Activated naive CD8-positive, alpha-beta T cell treated with anti-CD3 and anti-CD28 coated beads for 36 hours (primary cell): Measurements from ENCODE around the gene LHFPL3. TPM values are rescaled to one million over a fixed set of nuclear protein-coding genes. Genes with fewer than 3 reads are reported as not detected.

Experiments
- DNase-seq: peaks from one replicate; pipeline ENCODE4 v3.0.0; 2021
- H3K27ac Mint-ChIP-seq: one replicate; pipeline ENCODE4 v1.8.0; 2022; ENCODE audit warnings: mild to moderate bottlenecking, moderate library complexity, mixed read lengths
- H3K27me3 Mint-ChIP-seq: one replicate; pipeline ENCODE4 v1.8.0; 2022; ENCODE audit warnings: mild to moderate bottlenecking, mixed read lengths
- H3K36me3 Mint-ChIP-seq: one replicate; pipeline ENCODE4 v1.8.0; 2021; ENCODE audit warnings: mild to moderate bottlenecking, mixed read lengths
- H3K4me1 Mint-ChIP-seq: one replicate; pipeline ENCODE4 v1.8.0; 2021; ENCODE audit warnings: mixed read lengths
- H3K4me3 Mint-ChIP-seq: one replicate; pipeline ENCODE4 v1.8.0; 2022; ENCODE audit warnings: mild to moderate bottlenecking, moderate library complexity, mixed read lengths
- H3K9me3 Mint-ChIP-seq: one replicate; pipeline ENCODE4 v1.8.0; 2022; ENCODE audit warnings: mixed read lengths
- total RNA-seq, 2 experiments: library from RNA; stranded (reverse); gene quantifications; one replicate each; pipeline ENCODE4 v1.2.3, GENCODE V29; 2021

Gene LHFPL3
- total RNA-seq, 2 experiments from 2014 or later = not detected

DNA sequence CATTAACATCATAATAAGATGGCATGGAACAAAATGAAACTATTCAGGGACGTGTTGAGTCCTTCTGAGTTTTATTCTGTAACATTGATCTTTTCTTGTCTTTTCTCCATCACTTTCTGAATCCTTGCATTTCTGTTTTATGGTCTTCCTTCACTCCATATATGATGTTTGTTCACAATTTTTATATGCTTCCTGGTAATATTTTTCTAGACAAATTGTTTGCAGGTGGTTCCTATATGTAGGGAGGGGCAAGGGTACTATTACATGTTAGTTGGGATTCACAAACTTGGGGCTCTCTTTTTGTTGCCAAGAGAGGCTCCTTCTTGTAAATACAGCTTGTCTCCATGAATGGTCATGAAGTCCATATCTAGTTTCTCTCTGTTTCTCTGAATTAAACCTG lies 159.2 kb downstream of the LHFPL3 start:
- DNase-seq = no peak
- Mint-ChIP-seq H3K4me1 (no peaks in the 10 kb centered on the region), H3K27me3 (peaks cover 13% of the 10 kb centered on the region), H3K36me3 (no peaks in the 10 kb centered on the region), H3K27ac (no peak overlapping the region), H3K4me3 (no peak overlapping the region), H3K9me3 (no peaks in the 10 kb centered on the region)

DNA sequence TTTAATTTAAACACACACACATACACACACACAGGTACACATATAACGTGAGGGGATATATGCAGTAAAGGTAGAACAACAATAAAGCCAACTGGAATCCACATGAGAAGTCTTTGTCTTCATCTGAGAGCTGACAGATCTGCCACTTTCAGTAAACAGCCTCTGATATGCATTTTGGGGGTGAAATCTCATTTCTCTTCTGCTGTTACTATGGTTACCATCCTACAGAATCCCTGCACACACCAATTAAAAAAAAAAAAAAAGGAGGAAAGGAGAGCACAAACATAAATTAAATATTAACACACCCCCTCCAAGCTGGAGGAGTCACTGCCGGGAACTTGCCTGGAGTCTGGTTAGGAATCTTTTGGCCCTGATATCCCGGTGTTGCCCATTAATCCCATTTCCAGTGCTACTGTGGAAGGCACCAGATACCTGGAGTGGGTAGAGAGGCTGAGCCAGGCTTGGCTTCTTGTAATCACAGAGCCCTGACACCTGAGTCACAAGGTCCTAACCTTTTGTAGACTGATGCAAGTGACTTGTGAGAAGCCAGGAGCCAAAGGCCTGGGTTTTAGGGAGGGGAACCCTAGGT lies 169.1 kb downstream of the LHFPL3 start:
- Mint-ChIP-seq H3K4me3 (no peak overlapping the region), H3K27me3 (peaks cover 5% of the 10 kb centered on the region), H3K36me3 (no peaks in the 10 kb centered on the region), H3K27ac (no peak overlapping the region), H3K9me3 (no peaks in the 10 kb centered on the region), H3K4me1 (no peaks in the 10 kb centered on the region)
- no peak for DNase-seq

DNA sequence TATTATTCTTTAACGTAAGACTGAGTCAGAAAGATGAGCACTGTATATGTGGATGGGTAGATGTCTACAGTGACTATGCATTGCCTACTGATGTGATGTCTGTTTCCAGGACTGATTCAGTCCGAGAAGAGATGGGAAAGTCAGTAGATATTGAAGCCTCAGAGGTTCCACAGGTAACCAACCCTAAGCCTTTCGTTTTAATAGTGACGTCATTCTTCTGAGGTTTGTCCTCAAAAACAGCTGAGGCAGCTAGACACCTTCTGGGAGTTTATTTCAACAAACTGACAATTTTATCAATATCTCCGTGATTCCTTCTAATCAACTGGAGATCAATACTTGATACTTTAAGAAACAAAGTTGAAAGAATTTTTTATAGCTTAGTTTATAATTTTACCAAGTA lies 171.6 kb downstream of the LHFPL3 start:
- Mint-ChIP-seq H3K9me3 (no peaks in the 10 kb centered on the region), H3K4me3 (no peak overlapping the region), H3K4me1 (no peaks in the 10 kb centered on the region), H3K36me3 (no peaks in the 10 kb centered on the region), H3K27ac (no peak overlapping the region), H3K27me3 (peaks cover under 1% of the 10 kb centered on the region)
- no peak for DNase-seq

DNA sequence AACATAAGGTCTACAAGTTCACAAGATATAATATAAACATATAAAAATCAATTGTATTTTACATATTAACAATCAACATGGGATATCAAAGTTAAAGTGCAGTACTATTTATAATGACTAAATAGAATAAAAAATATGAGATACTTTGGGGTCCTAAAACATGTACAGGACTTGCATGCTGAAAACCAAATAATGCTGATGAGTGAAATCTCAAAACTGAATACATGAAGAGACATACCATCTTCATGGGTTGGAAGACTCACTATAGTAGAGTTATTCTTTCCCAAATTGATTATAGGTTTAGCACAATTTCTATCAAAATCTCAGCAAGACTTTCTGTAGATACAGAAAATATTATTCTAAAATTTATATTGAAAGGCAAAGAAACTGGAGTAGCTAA lies 181.5 kb downstream of the LHFPL3 start:
- no peak for DNase-seq
- H3K27me3 Mint-ChIP-seq = peaks cover 9% of the 10 kb centered on the region
- H3K27ac Mint-ChIP-seq = no peak overlapping the region
- H3K4me3 Mint-ChIP-seq = no peak overlapping the region
- no peaks in the 10 kb centered on the region for H3K36me3 Mint-ChIP-seq
- H3K4me1 Mint-ChIP-seq = no peaks in the 10 kb centered on the region
- H3K9me3 Mint-ChIP-seq = no peaks in the 10 kb centered on the region

DNA sequence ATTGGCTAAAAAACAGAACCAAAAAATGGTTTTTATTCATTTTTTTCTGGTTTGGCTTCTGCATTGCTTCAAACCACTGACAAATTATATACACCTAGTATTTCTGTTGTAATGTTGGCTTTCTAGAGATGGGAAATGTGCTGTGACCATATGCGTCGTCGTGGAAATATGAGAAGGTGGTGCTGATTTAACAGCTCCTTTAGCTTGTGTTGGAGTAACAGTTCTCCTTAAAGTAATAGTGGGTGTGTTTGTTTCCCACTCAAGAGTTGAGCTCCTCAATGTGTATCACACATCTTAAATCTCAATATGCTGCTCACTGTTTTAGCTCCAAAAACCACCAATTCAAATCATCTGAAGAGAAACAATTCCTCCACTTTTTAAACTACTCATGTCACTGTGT lies 196.4 kb downstream of the LHFPL3 start:
- no peak overlapping the region for H3K4me3 Mint-ChIP-seq
- no peaks in the 10 kb centered on the region for H3K36me3 Mint-ChIP-seq
- no peak for DNase-seq
- H3K27me3 Mint-ChIP-seq = no peaks in the 10 kb centered on the region
- no peaks in the 10 kb centered on the region for H3K4me1 Mint-ChIP-seq
- no peaks in the 10 kb centered on the region for H3K9me3 Mint-ChIP-seq
- no peak overlapping the region for H3K27ac Mint-ChIP-seq

DNA sequence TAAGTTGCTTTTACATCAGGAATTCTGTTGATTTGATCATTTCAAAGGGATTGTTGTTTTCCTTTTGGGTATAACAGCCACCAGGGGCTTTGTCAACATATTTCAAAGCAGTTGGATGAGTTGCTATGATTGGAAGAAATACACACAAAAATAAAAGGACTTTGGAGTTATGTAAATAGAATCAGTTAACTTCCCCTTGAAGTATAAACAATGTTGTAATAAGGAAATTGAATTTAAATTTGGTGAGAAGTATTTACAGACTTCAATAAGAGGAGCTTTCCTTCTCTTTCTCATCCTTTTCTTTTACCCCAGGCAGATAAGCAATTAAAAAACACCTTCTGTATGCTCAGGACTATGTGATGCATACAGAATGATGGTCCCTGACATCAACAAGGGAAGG lies 199.7 kb downstream of the LHFPL3 start:
- H3K27ac Mint-ChIP-seq = no peak overlapping the region
- no peaks in the 10 kb centered on the region for H3K27me3 Mint-ChIP-seq
- no peaks in the 10 kb centered on the region for H3K4me1 Mint-ChIP-seq
- no peaks in the 10 kb centered on the region for H3K36me3 Mint-ChIP-seq
- H3K9me3 Mint-ChIP-seq = no peaks in the 10 kb centered on the region
- no peak overlapping the region for H3K4me3 Mint-ChIP-seq
- DNase-seq = no peak

DNA sequence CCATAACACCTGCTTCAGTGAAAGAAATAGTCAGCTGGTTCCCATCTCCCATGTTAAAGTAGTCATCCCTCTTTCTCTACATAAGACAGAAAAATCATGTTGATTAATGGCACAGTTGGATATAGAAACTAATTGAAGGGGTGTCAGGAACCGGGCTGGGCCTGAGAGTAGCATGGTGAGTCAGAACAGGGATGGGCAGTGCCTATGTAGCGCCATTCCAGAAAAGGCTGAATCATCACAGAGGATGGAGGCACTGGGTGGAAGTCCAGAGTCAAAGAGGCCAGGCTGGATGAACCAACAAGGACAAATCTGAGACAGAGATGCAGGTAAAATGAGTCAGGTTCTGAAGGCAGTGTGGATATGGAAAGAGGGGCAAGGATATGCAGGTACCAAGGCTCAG lies 201.2 kb downstream of the LHFPL3 start:
- H3K4me1 Mint-ChIP-seq = no peaks in the 10 kb centered on the region
- no peak for DNase-seq
- H3K36me3 Mint-ChIP-seq = no peaks in the 10 kb centered on the region
- no peak overlapping the region for H3K4me3 Mint-ChIP-seq
- no peaks in the 10 kb centered on the region for H3K9me3 Mint-ChIP-seq
- H3K27ac Mint-ChIP-seq = no peak overlapping the region
- H3K27me3 Mint-ChIP-seq = no peaks in the 10 kb centered on the region

DNA sequence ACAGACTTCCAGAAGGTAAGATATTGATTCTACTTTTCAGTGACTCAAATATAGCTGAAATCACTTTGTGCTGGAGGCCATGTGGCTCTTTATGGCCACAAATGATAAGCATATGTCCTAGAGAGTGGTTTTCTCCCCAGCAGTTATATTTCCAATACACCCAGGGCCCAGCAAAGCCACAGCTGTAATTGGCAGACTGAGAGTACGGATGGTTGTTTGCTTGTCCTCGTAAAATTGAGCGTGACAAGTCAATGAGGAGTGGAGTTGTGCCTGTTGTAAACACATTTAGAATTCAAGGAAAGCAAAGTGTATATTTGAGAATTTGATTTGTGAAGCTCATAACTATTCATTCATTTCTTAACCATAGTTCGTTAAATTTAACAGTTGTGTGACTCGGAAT lies 201.8 kb downstream of the LHFPL3 start:
- no peak for DNase-seq
- no peak overlapping the region for H3K4me3 Mint-ChIP-seq
- no peaks in the 10 kb centered on the region for H3K36me3 Mint-ChIP-seq
- no peaks in the 10 kb centered on the region for H3K27me3 Mint-ChIP-seq
- no peaks in the 10 kb centered on the region for H3K4me1 Mint-ChIP-seq
- H3K27ac Mint-ChIP-seq = no peak overlapping the region
- no peaks in the 10 kb centered on the region for H3K9me3 Mint-ChIP-seq

DNA sequence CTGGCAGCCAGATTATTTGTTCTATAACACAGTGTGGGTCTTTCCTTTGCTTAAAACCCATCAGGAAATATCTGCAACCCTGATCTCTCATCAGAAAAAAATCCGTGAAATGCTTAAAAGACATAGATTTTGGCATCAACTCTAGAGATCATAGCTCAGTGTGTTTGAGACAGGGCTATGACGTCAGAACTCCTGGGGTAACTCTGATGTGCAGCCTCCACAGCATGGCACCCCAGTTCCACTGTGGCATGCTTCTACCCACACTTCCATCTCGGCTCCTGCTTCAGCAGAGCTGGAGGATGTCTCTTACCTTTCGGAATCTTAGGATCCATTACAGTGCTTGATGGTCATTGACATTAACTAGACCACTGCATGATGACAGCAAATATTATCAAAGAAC lies 205.7 kb downstream of the LHFPL3 start:
- Mint-ChIP-seq H3K27me3 (no peaks in the 10 kb centered on the region), H3K4me1 (no peaks in the 10 kb centered on the region), H3K36me3 (no peaks in the 10 kb centered on the region), H3K27ac (no peak overlapping the region), H3K4me3 (no peak overlapping the region), H3K9me3 (no peaks in the 10 kb centered on the region)
- DNase-seq = no peak

DNA sequence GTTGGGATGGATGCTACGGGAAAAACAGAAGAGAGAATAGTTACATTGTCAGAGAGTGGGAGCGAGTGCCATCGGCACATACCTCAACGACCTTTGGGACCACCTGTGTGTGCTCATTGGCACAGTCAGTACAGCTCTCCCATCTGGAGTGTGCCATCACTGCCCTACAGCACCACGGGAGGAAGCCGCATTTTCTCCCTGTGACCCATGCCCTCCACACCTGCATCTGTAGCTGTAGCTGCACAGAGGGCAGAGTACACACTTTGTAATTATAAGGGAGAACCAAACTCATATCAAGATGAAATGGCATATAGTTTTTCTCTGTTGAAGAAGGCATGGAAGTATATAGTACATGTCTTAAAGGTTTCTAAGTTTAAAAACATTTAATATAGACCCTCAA lies 207.4 kb downstream of the LHFPL3 start:
- Mint-ChIP-seq H3K4me1 (no peaks in the 10 kb centered on the region), H3K9me3 (no peaks in the 10 kb centered on the region), H3K27ac (no peak overlapping the region), H3K36me3 (no peaks in the 10 kb centered on the region), H3K4me3 (no peak overlapping the region), H3K27me3 (no peaks in the 10 kb centered on the region)
- no peak for DNase-seq

DNA sequence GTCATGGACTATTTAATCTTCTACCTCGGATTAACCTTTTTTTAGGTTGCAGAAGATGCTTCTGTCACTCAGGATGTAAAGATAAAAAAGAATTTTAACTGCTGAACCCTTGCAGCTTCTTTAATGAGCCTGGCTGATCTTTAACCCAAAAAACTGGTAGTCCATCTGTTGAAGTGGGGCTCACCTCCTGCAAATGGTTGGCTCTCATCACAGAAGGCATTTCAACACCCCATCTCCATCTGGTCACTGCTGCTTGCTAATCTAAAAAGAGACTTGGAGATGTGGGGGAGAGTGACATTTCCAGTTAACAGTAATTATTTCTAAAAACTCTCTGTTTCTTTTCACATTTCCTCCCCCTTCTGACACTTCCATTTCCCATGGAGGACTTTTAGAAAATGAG lies 208.6 kb downstream of the LHFPL3 start:
- Mint-ChIP-seq H3K27ac (no peak overlapping the region), H3K9me3 (no peaks in the 10 kb centered on the region), H3K27me3 (no peaks in the 10 kb centered on the region), H3K4me1 (no peaks in the 10 kb centered on the region), H3K36me3 (no peaks in the 10 kb centered on the region), H3K4me3 (no peak overlapping the region)
- DNase-seq = no peak

DNA sequence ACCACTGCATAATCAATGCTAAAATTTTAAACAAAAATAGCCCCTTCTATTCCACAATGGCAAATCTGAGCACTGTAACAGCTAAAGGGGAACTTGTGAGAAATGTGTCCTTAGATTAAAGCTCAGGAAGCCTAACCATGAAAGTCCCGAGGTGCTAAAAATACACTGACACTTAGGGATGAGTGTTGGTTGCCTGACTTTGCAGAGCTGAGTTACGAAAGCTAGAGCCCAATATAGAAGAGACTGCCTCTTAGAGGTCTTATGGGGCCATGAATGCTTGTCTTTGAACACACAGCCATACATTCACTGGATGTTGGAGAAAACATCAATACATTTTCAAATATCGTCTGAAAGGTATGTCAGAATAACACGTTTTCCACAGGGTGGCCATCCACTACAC lies 209.7 kb downstream of the LHFPL3 start:
- Mint-ChIP-seq H3K36me3 (no peaks in the 10 kb centered on the region), H3K4me3 (no peak overlapping the region), H3K9me3 (peaks cover 2% of the 10 kb centered on the region), H3K27me3 (no peaks in the 10 kb centered on the region), H3K4me1 (no peaks in the 10 kb centered on the region), H3K27ac (no peak overlapping the region)
- no peak for DNase-seq

DNA sequence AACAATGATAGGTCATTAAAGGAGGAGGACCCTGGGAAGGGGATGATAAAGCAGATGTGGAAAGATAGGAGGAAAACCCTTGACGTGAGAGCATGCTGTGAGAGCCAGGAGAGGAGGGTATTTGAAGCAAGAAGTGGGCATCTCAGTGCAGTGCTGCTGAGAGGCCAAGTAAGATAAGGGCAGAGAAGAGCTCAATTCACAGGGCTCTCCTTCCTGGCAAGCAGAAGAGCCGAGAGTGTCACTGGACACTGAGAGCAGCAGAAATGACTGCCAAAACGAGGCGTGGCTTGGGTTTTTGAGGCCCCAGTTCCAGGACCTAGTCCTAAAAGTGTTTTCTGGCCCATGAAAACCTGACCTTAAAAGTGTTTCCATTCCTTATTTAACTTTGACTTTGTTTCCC lies 213.5 kb downstream of the LHFPL3 start:
- no peak overlapping the region for H3K4me3 Mint-ChIP-seq
- H3K36me3 Mint-ChIP-seq = no peaks in the 10 kb centered on the region
- H3K27ac Mint-ChIP-seq = no peak overlapping the region
- DNase-seq = no peak
- H3K9me3 Mint-ChIP-seq = peaks cover 2% of the 10 kb centered on the region
- no peaks in the 10 kb centered on the region for H3K4me1 Mint-ChIP-seq
- no peaks in the 10 kb centered on the region for H3K27me3 Mint-ChIP-seq

DNA sequence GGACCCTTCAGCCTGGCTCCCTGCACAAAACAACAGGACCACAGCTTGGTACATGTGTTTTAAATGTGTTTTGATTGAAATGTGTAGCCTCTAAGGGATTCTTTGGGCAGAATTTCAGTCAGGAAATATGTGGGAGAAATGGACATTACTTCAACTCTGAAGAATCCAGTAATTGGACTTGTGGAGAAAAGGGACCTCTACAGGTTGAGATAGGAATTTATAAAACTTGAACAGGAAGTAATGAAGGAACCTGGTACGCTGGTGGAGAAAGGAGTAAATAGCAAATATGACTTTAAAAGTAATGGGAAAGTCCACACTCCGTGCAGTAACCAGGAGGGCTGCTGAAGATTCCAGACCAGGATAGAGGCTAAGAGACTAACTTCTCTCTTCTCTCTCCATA lies 220.5 kb downstream of the LHFPL3 start:
- no peak for DNase-seq
- Mint-ChIP-seq H3K36me3 (no peaks in the 10 kb centered on the region), H3K27ac (no peak overlapping the region), H3K4me3 (no peak overlapping the region), H3K27me3 (no peaks in the 10 kb centered on the region), H3K4me1 (no peaks in the 10 kb centered on the region), H3K9me3 (no peaks in the 10 kb centered on the region)

DNA sequence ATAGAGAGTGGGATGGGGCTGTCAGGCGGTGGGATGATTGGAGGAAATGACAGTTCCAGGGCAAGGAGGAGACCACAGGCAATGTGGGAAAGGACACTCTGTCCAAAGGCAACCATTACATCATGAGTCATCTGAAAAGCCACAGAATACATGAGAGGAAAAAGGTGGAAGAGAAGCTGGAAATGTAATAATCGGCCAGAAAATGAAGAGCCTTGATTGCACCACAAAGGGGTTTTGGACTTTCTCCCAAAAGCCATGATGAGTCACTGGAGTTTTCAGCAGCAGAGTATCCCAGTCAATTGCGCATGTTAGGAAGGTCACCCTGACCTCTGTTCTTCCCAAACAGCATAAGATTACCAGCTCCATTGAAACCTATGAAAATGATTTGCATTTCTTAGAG lies 222.0 kb downstream of the LHFPL3 start:
- DNase-seq = no peak
- Mint-ChIP-seq H3K9me3 (no peaks in the 10 kb centered on the region), H3K4me3 (no peak overlapping the region), H3K4me1 (no peaks in the 10 kb centered on the region), H3K36me3 (no peaks in the 10 kb centered on the region), H3K27ac (no peak overlapping the region), H3K27me3 (no peaks in the 10 kb centered on the region)

DNA sequence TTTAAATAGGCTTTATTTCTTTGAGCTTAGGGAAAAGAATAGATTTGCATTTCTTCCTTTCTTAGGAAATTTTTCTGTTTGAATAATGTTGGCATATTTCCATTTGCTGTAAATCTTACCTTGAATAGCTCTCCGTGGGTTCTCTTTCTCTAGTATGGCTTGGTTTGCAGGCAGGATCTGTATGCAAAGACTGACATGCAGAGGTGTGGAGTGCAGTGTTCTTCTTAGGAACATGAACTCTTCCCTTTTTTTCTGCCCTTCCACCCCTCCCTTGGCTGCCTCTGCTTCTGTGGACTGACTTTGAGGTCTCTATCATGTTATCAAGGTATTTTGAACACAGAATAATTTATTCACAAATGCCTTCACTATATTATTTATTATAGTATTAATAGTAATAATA lies 222.8 kb downstream of the LHFPL3 start:
- no peak for DNase-seq
- H3K9me3 Mint-ChIP-seq = peaks cover 6% of the 10 kb centered on the region
- no peaks in the 10 kb centered on the region for H3K27me3 Mint-ChIP-seq
- H3K36me3 Mint-ChIP-seq = no peaks in the 10 kb centered on the region
- no peak overlapping the region for H3K27ac Mint-ChIP-seq
- no peaks in the 10 kb centered on the region for H3K4me1 Mint-ChIP-seq
- no peak overlapping the region for H3K4me3 Mint-ChIP-seq

DNA sequence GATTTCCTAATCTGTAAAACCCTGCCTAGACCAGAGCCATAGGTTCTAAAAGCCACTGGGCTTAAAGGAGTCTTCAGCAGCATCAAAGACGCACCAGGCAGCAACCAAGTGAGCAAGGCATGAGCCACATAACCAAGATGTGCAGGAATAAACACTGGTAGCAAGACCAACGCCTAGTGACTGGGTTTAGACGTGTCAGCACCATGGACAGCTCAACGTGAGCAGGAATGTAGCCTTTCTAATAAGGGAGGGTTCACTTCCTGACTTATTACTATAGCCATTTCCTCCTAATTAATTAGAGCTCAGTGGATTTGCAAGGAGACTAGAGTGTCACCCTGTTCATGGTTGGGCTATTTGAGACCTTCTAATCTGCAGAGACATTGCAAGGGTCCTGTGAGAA lies 223.7 kb downstream of the LHFPL3 start:
- H3K4me1 Mint-ChIP-seq = no peaks in the 10 kb centered on the region
- peaks cover 8% of the 10 kb centered on the region for H3K9me3 Mint-ChIP-seq
- no peaks in the 10 kb centered on the region for H3K27me3 Mint-ChIP-seq
- no peak overlapping the region for H3K4me3 Mint-ChIP-seq
- no peaks in the 10 kb centered on the region for H3K36me3 Mint-ChIP-seq
- H3K27ac Mint-ChIP-seq = no peak overlapping the region
- peak; percentile 8 for DNase-seq
